MM.1S (cell line): Measurements from ENCODE around the gene SEPTIN6.

Experiments used
- DNase-seq: peaks from one replicate; pipeline ENCODE4 v3.0.0-alpha.2; 2015
- H2AFZ ChIP-seq: fragments of 300-600 bp; sonication (generic); 2 replicates; pipeline ENCODE4 v1.6.0; 2016; ENCODE audit warnings: antibody characterized with exemption, low read length
- H3F3A ChIP-seq: fragments of 300-600 bp; sonication (generic); 2 replicates; pipeline ENCODE4 v1.6.1; 2016; ENCODE audit warnings: mild to moderate bottlenecking, antibody characterized with exemption, low read length, moderate library complexity, mixed read lengths; ENCODE audit not compliant: insufficient read depth
- H3K27ac ChIP-seq: fragments of 300-600 bp; sonication (generic); 2 replicates; pipeline ENCODE4 v1.5.1; 2016; ENCODE audit warnings: mild to moderate bottlenecking, low read length
- H3K27me3 ChIP-seq: fragments of 300-600 bp; sonication (generic); replicated peaks from 2 replicates; pipeline ENCODE4 v1.6.0; 2016; ENCODE audit warnings: low read length; ENCODE audit not compliant: insufficient read depth
- H3K36me3 ChIP-seq: fragments of 300-600 bp; sonication (generic); replicated peaks from 2 replicates; pipeline ENCODE4 v1.6.1; 2016; ENCODE audit warnings: mild to moderate bottlenecking, low read length, mixed read lengths; ENCODE audit not compliant: insufficient read depth
- H3K4me1 ChIP-seq: fragments of 300-600 bp; sonication (generic); 2 replicates; pipeline ENCODE4 v1.6.1; 2016; ENCODE audit warnings: low read length, mixed read lengths
- H3K4me2 ChIP-seq: fragments of 300-600 bp; sonication (generic); 2 replicates; pipeline ENCODE4 v1.6.0; 2016; ENCODE audit warnings: low read depth, low read length
- H3K4me3 ChIP-seq: fragments of 300-600 bp; sonication (generic); 2 replicates; pipeline ENCODE4 v1.5.1; 2016; ENCODE audit warnings: low read length, mixed read lengths
- H3K79me2 ChIP-seq: fragments of 300-600 bp; sonication (generic); 2 replicates; pipeline ENCODE4 v1.6.1; 2016; ENCODE audit warnings: mixed run types, low read length, mixed read lengths
- H3K9ac ChIP-seq: fragments of 300-600 bp; sonication (generic); 2 replicates; pipeline ENCODE4 v1.6.1; 2016; ENCODE audit warnings: low read length, mixed read lengths
- H3K9me2 ChIP-seq: fragments of 300-600 bp; sonication (generic); replicated peaks from 2 replicates; pipeline ENCODE4 v1.6.1; 2016; ENCODE audit warnings: mild to moderate bottlenecking, low read length, mixed read lengths; ENCODE audit not compliant: insufficient read depth
- H3K9me3 ChIP-seq: fragments of 300-600 bp; sonication (generic); replicated peaks from 2 replicates; pipeline ENCODE4 v1.6.1; 2016; ENCODE audit warnings: mild to moderate bottlenecking, low read length, mixed read lengths; ENCODE audit not compliant: insufficient read depth
- H4K20me1 ChIP-seq: fragments of 300-600 bp; sonication (generic); 2 replicates; pipeline ENCODE4 v1.6.1; 2016; ENCODE audit warnings: mild to moderate bottlenecking, low read length, moderate library complexity, mixed read lengths; ENCODE audit not compliant: insufficient read depth
- CTCF ChIP-seq: fragments of 300-600 bp; sonication (generic); IDR thresholded peaks from 2 replicates; pipeline ENCODE4 v1.5.1; 2016; ENCODE audit warnings: antibody characterized with exemption, low read length, mixed read lengths
- EZH2 ChIP-seq: fragments of 300-600 bp; sonication (generic); optimal IDR thresholded peaks from 2 replicates; pipeline ENCODE3; 2017; ENCODE audit warnings: low read depth, mild to moderate bottlenecking, antibody characterized with exemption, low read length, mixed read lengths
- EZH2phosphoT487 ChIP-seq: fragments of 300-600 bp; sonication (generic); IDR thresholded peaks from 2 replicates; pipeline ENCODE4 v1.6.1; 2018; ENCODE audit warnings: antibody characterized with exemption, low read length

The SEPTIN6 gene

GRCh38 chrX:119676949-119677653, 15.9 kb downstream of the SEPTIN6 start:
- Histone ChIP-seq H3K4me2 (no peak overlapping the region), H3K4me3 (no peak overlapping the region), H3K9ac (no peak overlapping the region), H3K9me3 (no peaks in the 10 kb centered on the region), H2AFZ (no peak overlapping the region), H3K36me3 (peaks cover 5% of the 10 kb centered on the region; the same call in 1 of the 2 replicates), H3K9me2 (no peaks in the 10 kb centered on the region), H4K20me1 (0 out of 2 replicates have a peak, but pooled peaks cover 3% of the 10 kb centered on the region), H3K4me1 (peaks cover 15% of the 10 kb centered on the region), H3K27ac (no peak overlapping the region), H3K79me2 (peaks cover 96% of the 10 kb centered on the region), H3K27me3 (no peaks in the 10 kb centered on the region), H3F3A (peaks cover 9% of the 10 kb centered on the region)
- no peak for TF ChIP-seq CTCF
- DNase-seq: no peak

- Histone ChIP-seq H3K27me3 (no peaks in the 10 kb centered on the region), H4K20me1 (0 out of 2 replicates have a peak, but pooled peaks cover 3% of the 10 kb centered on the region), H3K9me2 (no peaks in the 10 kb centered on the region), H3K9ac (no peak overlapping the region), H3K79me2 (peaks cover 94% of the 10 kb centered on the region), H3F3A (no peaks in the 10 kb centered on the region), H3K4me3 (no peak overlapping the region), H3K9me3 (no peaks in the 10 kb centered on the region), H3K27ac (no peak overlapping the region), H2AFZ (no peak overlapping the region), H3K4me1 (0 out of 2 replicates have a peak, but pooled peaks cover 6% of the 10 kb centered on the region), H3K4me2 (no peak overlapping the region), H3K36me3 (peaks cover 5% of the 10 kb centered on the region; the same call in 1 of the 2 replicates)
- no peak for TF ChIP-seq CTCF
- no peak for TF ChIP-seq EZH2phosphoT487
- TF ChIP-seq EZH2: no peak
- DNase-seq: no peak
Measured at GRCh38 chrX:119673336-119673735, 19.6 kb downstream of the SEPTIN6 start.

- 0 out of 2 replicates have a peak, but pooled peaks cover 6% of the 10 kb centered on the region for H3K4me1 ChIP-seq
- no peak overlapping the region for H3K4me3 ChIP-seq
- H3K27ac ChIP-seq: no peak overlapping the region
- H3K9me2 ChIP-seq: no peaks in the 10 kb centered on the region
- no peak overlapping the region for H3K4me2 ChIP-seq
- H3K27me3 ChIP-seq: no peaks in the 10 kb centered on the region
- H3K79me2 ChIP-seq: peaks cover 95% of the 10 kb centered on the region
- no peak overlapping the region for H3K9ac ChIP-seq
- TF ChIP-seq CTCF: no peak
- TF ChIP-seq EZH2: no peak
- TF ChIP-seq EZH2phosphoT487: no peak
- H3F3A ChIP-seq: no peaks in the 10 kb centered on the region
- 0 out of 2 replicates have a peak, but pooled peaks cover 3% of the 10 kb centered on the region for H4K20me1 ChIP-seq
- DNase-seq: no peak
- H3K36me3 ChIP-seq: peaks cover 5% of the 10 kb centered on the region; the same call in 1 of the 2 replicates
- no peaks in the 10 kb centered on the region for H3K9me3 ChIP-seq
- H2AFZ ChIP-seq: no peak overlapping the region
Measured at GRCh38 chrX:119672426-119672825, 20.5 kb downstream of the SEPTIN6 start.
